NCI-H2171 (cell line): ENCODE measurements around the gene RBM25.

Source experiments
- DNase-seq: peaks from one replicate; lab custom pipeline; 2025; lab: John Stamatoyannopoulos, UW

Gene RBM25

DNA sequence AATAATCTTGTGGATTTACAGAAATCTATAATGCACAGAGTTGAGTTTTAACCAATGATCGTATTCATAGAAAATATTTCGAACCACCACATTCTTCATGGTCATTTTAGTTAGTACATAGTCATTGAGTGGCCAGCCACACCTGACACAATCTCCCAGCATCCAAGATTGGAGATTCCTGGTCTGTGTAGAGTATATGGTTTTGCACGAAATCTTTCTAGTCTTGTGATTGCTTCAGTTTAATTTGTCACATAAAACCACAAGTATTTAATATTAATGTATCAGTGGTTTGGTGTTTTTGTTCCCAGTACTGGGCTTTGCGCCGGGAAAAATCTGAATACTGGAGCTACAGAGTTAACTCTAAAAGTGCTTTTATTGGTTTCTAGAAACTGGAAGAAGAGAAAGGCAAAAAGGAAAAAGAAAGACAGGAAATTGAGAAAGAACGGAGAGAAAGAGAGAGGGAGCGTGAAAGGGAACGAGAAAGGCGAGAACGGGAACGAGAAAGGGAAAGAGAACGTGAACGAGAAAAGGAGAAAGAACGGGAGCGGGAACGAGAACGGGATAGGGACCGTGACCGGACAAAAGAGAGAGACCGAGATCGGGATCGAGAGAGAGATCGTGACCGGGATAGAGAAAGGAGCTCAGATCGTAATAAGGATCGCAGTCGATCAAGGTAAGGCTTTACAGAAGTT lies 44.6 kb downstream of the RBM25 start:
- DNase-seq: no peak

DNA sequence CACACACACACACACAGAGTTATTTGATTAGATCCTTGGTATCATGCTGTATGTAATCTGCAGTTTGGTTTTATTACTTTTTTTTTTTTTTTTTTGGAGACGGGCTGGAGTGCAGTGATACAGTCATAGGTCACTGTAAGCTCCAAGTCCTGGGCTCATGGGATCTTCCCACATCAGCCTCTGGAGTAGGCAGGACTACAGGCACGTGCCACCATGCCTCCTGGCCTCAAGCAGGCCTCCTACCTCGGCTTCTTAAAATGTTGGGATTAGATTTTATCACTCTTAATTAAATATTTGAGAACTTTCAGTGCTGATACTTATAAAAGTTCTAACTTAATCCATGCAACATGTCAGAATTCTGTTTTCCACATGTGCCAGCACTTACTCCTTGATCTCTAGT lies 46.7 kb downstream of the RBM25 start:
- no peak for DNase-seq

DNA sequence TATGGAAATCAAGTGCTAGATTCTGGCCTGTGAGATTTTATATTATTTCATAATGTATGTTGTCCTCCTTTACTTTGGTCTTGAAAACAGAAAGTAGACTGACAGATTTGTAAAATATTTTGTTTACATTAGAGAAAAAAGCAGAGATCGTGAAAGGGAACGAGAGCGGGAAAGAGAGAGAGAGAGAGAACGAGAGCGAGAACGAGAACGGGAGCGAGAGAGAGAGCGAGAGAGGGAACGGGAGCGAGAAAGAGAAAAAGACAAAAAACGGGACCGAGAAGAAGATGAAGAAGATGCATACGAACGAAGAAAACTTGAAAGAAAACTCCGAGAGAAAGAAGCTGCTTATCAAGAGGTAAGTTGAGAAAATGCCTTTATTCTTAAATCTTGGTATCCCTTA lies 47.4 kb downstream of the RBM25 start:
- no peak for DNase-seq

DNA sequence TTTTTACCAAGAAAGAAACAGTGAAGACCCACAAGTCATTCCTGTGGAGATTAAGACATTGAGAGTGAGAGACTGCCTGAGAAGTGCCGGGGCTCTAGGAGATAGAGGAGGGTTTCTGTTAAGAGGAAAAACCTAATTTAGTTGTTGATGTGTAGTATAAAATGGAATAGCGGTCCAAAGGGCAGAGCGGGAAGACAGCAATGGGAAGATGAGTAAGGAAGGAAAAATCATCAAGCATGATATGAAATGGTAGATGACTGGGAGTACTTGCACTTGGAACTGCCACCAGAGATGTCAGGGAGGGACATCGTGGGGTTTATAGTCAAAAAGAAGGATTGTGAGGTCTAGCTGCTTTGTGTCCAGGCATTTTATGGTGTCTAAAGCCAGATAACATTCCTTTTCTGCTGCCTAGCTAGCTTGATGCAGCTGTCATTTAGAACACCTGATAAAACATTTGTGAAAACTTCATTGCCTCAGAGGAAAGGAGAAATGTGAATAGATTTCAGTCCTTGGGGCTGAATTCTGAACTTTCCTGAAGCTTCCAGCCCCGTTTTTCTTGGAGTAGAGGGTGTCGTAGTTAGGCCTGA lies 57.8 kb downstream of the RBM25 start:
- DNase-seq: no peak

DNA sequence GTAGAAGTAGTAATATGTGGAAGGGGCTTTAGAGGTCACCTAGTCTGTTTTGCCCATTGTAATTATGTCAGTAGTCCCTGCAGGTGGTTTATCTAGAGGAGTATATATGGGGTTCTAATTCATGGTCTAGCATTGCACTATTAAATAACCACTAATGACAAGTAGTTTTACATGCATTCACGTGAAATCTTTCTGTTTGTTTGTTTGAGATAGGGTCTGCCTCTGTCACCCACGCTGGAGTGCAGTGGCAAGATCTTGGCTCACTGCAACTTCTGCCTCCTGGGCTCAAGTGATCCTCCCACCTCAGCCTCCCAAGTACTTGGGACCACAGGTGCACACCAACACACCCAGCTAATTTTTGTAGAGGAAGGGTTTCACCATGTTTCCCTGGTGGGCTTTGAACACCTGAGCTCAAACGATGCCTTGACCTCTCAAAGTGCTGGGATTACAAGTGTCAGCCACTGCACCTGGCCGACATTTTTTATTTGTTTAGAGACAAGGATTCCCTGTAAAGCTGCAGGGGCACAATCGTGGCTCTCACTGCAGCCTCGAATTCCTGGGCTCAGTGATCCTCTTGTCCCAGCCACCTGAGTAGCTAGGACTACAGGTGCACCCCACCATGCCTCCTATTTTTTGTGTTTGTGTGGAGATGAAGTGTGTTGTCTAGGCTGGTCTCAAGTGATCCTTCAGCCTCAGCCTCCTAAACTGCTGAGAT lies 66.0 kb downstream of the RBM25 start:
- no peak for DNase-seq

DNA sequence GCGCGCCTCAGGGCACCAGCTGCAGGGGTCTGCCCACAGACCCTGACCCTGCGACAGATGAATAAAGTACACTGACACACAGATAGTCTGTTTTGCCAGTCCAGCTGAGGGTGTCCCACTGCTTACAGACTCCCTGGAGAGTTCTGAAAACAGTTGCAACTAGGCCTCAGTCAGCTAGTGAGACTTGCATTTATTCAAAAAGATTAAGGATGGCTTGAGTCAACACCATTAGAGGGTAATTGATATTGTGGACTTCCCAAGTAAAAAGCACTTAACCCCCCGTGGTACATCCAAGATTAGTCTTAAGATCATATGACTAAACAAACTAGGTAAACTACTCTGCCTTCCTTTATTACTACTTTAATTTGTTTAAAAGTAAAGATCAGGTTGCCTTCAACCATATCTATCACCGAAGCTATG lies 66.8 kb downstream of the RBM25 start:
- DNase-seq: no peak

DNA sequence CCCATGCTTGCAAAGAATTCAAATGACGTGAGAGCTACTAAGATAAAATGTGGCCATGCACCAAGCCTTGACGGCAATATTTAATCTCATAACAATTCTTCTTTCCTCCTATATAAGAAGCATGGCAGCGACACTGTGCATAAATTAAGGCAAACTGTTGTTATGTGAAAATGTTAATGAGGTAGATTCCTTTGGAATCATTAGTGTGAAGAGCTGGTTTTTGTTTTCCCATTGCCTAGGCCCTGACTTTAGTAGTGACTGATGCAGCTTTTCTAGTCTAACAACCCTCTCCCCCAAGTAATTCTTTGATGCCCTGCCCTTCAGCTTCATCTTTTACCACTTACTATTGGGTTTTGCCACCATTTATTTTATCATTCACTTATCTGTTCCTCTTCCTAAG lies 67.4 kb downstream of the RBM25 start:
- DNase-seq: no peak

DNA sequence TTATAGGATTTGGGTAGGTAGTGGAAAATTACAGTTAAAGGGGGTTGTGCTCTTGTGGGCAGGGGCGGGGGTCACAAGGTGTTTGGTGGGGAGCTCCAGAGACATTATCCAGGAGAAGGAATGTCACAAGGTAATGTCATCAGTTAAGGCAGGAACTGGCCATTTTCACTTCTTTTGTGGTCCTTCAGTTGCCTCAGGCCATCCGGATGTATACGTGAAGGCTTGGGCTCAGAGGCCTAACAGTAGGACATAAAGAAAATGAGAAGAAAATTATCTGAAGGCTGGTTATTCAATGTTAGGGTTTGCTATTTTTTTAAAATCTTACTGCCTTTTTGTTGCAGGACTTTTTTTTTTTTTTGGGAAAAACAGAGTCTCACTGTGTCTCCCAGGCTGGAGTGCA lies 75.5 kb downstream of the RBM25 start:
- DNase-seq: no peak

DNA sequence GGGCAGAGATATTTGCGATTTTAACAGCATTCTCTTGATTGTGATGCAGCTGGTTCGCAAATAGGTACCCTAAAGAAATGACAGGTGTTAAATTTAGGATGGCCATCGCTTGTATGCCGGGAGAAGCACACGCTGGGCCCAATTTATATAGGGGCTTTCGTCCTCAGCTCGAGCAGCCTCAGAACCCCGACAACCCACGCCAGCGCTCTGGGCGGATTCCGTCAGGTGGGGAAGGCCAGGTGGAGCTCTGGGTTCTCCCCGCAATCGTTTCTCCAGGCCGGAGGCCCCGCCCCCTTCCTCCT lies 77.7 kb downstream of the RBM25 start:
- no peak for DNase-seq

DNA sequence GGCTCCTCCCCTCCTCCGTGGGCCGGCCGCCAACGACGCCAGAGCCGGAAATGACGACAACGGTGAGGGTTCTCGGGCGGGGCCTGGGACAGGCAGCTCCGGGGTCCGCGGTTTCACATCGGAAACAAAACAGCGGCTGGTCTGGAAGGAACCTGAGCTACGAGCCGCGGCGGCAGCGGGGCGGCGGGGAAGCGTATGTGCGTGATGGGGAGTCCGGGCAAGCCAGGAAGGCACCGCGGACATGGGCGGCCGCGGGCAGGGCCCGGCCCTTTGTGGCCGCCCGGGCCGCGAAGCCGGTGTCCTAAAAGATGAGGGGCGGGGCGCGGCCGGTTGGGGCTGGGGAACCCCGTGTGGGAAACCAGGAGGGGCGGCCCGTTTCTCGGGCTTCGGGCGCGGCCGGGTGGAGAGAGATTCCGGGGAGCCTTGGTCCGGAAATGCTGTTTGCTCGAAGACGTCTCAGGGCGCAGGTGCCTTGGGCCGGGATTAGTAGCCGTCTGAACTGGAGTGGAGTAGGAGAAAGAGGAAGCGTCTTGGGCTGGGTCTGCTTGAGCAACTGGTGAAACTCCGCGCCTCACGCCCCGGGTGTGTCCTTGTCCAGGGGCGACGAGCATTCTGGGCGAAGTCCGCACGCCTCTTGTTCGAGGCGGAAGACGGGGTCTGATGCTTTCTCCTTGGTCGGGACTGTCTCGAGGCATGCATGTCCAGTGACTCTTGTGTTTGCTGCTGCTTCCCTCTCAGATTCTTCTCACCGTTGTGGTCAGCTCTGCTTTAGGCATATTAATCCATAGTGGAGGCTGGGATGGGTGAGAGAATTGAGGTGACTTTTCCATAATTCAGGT lies 78.3 kb downstream of the RBM25 start, which contains the start of gene PSEN1:
Gene PSEN1 (plus strand): TSS at position 121 of the 839 bp plus-strand sequence. CDS start 11,513 bp downstream, outside the sequence.
- DNase-seq: peak; percentile 95

DNA sequence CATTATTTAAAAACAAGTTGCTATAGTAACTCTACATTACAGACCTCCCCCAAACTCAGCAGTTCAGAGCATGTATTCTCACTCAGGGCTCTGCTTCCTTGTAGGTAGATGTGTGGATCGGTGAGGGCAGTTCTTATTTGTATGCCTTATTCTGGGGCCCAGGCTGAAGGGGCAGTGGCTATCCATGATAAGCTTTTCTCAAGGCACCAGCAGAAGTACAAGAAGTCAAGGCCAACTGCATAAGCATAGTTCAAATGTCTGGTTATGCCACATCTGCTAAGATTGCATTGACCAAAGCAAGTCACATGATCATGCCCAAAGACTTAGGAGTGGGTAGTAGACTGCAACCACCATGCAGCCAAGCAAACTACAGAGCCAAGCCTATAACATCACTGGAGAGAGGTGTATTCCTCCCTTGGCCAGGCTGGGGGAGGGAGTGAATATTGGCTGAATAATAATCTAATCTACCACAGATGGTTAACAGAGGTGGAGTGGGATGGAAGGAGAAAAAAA lies 82.5 kb downstream of the RBM25 start:
- no peak for DNase-seq

DNA sequence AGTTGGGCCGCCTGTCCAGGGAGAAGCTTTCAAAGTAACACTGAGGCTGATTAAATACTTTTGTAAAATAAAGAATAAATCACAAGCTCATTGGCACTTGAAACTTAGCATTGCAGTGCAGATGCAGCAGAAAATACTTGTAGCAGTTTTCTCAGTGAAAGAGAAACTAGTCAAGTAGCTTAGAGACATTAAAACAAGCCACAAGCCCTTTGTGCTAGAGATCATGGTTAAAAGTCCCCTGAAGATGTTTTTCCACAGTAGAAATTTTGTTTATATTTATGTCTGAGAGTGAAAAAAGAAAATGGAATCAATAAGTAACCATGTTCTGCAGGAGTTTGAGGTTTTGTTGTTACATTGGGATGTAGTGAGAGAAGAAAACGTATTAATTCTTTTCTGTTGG lies 83.9 kb downstream of the RBM25 start:
- no peak for DNase-seq

DNA sequence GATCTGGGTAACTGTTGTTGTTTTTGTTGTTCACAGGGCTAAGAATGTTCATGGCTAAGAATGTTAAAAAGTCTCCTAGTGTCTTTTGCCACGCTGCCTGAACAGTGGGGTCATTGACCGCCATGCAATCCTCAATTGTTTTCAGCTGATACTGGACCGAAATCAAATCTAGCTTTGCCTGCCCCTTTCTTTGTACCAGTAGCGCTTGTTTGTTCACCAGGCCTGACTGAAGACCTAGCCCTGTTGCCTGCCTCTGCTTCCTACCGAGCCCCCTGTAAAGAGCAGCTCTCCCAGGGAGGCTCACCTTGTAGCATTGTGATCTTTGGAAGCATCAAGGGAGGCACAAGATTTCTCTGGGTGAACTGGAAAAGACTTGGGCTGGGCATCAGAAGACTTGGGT lies 84.7 kb downstream of the RBM25 start:
- DNase-seq: no peak

DNA sequence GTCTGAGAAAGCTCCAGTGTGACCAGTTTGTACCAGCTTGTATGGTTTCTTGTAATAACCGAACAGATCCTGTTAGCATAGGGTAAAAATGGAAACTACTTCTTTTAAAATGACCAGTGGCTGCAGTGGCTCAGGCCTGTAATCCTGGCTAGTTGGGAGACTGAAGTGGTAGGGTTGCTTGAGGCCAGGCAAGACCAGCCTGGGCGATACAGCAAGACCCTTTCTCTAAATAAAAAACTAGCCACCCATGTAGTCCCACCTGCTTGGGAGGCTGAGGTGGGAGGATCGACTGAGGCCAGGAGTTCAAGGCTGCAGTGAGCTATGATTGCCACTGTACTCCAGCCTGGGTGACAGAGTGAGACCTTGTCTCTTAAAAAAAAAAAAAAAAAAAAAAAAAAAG lies 85.3 kb downstream of the RBM25 start:
- DNase-seq: no peak

DNA sequence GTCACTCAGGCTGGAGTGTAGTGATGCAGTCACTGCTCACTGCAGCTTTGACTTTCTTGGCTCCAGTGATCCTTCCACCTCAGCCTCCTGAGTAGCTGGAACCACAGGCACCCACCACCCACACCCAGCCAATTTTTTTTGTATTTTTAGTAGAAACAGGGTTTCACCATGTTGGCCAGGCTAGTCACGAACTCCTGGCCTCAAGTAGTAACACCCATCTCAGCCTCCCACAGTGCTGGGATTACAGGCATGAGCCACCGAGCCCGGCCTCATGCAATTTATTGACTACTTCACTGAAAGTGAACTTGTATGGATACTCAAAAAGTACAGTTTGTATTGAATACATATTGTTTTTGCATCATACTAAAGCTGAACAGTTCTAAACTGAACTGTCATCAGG lies 87.0 kb downstream of the RBM25 start:
- no peak for DNase-seq

DNA sequence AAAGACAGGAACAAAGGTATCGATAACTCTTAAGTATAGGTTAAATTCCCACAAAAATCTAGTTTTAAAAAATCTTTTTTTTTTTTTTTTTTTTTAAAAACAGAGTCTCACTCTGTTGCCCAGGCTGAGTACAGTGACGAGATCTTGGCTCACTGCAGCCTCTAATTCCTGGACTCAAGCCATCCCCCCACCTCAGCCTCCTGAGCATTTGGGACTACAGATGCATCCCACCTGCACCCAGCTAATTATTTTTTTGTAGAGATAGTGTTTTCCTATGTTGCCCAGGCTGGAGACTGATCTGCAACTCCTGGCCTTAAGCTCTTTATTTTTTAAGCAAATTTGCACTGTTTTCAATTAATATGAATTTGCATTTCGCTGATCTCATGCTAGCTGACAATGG lies 87.8 kb downstream of the RBM25 start:
- peak; percentile 30 for DNase-seq

DNA sequence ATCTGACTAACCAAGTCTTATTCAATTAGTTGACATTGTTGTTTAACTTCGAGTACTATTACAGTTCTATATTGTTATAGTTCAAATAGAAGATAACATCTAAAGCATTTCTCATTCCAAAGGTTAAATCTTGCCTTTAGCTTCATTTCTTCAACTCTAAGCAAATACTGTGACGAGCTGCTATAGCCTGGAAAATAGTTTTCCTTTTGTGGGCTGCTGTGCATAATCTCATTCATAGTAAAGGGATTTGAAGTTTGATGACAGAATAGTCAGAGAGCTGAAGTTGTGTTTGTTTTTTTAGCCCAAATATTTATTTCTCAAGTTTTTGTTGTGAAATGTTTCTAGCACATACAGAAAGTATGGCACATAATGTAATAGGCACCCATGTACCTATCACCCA lies 91.4 kb downstream of the RBM25 start:
- DNase-seq: no peak

DNA sequence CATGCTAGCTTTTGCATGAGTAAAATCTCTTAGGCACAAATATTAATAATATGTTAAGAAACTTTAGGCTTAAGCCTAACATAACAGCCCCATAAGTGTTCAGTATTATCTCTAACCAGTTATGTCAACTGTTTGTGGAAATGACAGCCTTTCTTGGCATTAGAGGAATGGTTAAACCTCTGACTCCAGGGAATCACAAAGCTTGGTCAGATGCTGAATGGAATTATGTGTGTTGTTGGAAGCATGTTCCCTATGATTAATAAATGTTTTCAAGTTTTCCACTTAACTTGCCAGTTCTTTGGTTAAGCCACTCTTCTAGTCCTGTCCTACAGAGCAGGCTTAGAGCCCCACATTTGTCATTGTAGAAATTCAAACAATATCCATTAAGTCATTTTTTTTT lies 94.9 kb downstream of the RBM25 start:
- DNase-seq: no peak

DNA sequence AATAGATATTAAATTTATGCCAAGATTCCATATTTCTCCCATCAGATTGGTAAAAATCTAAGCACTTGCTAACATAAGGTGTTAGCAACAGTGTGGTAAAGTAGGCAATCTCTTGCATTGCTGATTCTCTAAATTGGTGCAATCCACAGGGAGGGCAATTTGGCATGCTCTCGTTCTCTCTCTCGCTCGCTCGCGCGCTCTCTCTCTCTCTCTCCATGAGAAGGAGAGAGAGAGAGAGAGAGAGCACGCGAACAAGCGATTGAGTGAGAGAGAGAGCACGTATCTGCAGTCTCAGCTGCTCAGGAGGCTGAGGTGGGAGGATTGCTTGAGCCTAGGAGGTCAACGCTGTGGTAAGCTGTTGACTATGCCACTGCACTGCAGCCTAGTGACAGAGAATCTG lies 103.9 kb downstream of the RBM25 start:
- no peak for DNase-seq

DNA sequence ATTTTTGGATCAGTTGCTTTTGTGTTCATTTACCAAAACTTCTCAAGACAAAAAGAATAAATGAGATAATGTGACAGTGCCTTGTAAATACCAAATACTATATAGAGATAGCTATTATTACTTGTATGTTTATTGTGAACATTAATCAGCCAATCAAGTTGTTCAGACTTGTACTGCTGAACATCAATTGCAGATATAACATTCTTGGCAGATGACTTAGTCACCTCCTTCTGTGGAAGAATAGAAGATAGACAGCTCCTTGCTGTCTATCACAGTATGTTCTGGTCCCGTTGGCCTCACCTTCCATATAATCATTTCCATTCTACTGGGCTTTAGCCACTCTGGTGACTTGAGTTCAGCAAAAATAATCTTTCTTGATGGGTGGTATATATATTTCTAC lies 108.1 kb downstream of the RBM25 start:
- no peak for DNase-seq

DNA sequence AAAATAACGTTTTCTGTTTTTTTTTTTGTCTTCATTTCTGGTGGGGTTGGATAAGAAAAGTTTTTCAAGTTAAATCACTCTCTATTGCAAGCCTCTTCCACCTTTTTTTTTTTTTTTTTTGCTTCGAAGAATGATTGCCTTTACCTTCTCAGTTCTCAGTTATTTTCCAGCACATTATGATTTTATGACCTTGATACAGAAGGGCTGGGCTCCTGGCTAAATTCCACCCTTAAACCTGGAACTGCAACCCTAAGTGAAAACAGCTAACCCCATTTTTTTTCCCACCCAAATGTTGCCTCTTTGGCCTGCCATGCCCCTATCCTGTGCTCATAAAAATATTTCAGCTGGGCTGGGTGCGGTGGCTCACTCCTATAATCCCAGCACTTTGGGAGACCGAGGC lies 109.4 kb downstream of the RBM25 start:
- no peak for DNase-seq

DNA sequence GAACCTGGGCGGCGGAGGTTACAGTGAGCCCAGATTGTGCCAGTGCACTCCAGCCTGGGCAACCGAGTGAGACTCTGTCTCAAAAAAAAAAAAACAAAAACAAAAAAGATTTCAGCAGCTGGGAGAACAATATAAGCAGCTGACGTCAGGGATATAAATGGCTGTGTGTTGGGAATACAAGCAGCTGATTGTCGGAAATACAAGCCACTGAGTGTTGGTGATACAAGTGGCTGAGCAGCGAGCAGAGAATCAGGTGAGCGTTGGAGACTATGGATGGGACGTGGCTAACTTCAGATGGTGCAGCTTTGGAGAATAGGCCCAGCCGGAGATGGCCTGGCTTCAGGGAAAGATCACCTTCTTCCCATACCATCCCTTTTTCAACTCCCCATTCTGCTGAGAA lies 109.9 kb downstream of the RBM25 start:
- DNase-seq: no peak

DNA sequence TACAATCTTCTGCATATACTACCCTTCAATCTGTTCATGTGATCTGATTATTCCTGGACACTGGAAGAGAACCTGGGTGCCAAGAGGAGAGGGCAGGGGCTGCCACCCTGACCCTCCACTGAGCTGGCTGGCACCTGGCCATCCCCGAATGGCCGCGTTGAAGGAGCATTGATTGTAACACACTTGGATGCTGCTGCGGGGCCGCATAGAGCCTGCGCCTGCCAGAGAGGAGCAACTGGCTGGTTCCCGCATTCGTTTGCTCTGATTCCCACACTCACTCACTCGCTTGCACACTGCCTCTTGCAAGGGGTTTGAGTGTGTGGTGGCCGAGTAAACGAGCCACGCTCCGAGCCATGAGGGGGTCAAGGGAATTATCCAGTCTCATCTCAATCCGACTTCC lies 110.4 kb downstream of the RBM25 start:
- no peak for DNase-seq
